SK-N-SH treated with all-trans-retinoic acid at 6 μM for 48 hours (cell line): ENCODE data around the gene AP1B1.

Experiments used
- ARNTL ChIP-seq: fragments of 450-650 bp; formaldehyde crosslinking; IDR thresholded peaks from 2 replicates; pipeline ENCODE4 v1.5.0; 2020; ENCODE audit warnings: low read depth, mild to moderate bottlenecking, moderate library complexity, borderline replicate concordance
- GLIS3 ChIP-seq: fragments of 250-450 bp; sonication (Bioruptor Pico); IDR thresholded peaks from 2 replicates; pipeline ENCODE4 v1.5.0; 2020; ENCODE audit warnings: mild to moderate bottlenecking, moderate library complexity
- OSR1 ChIP-seq: fragments of 250-450 bp; sonication (Bioruptor Pico); IDR thresholded peaks from 2 replicates; pipeline ENCODE4 v1.8.0; 2022; ENCODE audit warnings: moderate library complexity, mild to moderate bottlenecking, inconsistent platforms
- PATZ1 ChIP-seq: fragments of 250-450 bp; sonication (Bioruptor Pico); IDR thresholded peaks from 2 replicates; pipeline ENCODE4 v1.8.0; 2020; ENCODE audit warnings: mild to moderate bottlenecking, moderate library complexity, borderline replicate concordance
- POU6F1 ChIP-seq: fragments of 250-450 bp; sonication (Bioruptor Pico); IDR thresholded peaks from 2 replicates; pipeline ENCODE4 v1.8.0; 2021; ENCODE audit warnings: low read depth, mild to moderate bottlenecking, moderate library complexity, borderline replicate concordance
- TCF4 ChIP-seq: fragments of 250-450 bp; sonication (Bioruptor Pico); IDR thresholded peaks from 2 replicates; pipeline ENCODE4 v1.8.0; 2021; ENCODE audit warnings: mild to moderate bottlenecking, moderate library complexity, borderline replicate concordance
- TOX ChIP-seq: fragments of 250-450 bp; sonication (Bioruptor Pico); IDR thresholded peaks from 2 replicates; pipeline ENCODE4 v1.8.0; 2021; ENCODE audit warnings: mild to moderate bottlenecking, moderate library complexity, borderline replicate concordance
- ZFP3 ChIP-seq: fragments of 250-450 bp; sonication (Bioruptor Pico); IDR thresholded peaks from 2 replicates; pipeline ENCODE4 v1.5.0; 2020; ENCODE audit warnings: mild to moderate bottlenecking, moderate library complexity
- ZNF70 ChIP-seq: fragments of 450-650 bp; formaldehyde crosslinking; IDR thresholded peaks from 2 replicates; pipeline ENCODE4 v1.5.0; 2020; ENCODE audit warnings: mild to moderate bottlenecking, moderate library complexity

DNA sequence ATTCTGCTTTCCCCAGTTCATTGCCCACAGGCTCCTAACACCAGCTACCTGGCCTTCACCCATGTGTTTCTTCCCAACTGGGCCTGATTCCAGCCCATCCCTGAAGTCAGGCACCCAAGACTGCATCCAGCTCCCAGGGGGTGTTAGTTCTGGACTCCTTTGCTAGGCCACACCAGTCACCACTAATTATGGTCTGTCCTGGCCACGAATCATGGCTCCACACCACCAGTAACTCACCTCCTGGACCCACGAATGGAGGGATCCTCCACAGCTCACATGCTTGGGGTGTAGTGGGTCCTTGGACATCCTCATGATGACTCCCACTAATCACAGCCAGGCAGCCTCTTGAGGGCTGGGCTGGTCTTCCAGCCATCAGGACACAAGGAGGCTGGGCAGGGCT lies 69.3 kb downstream of the AP1B1 start:
- TF ChIP-seq ARNTL (no peak), TOX (CRISPR knock-in tag) (no peak), GLIS3 (CRISPR knock-in tag) (no peak), ZFP3 (no peak), ZNF70 (CRISPR knock-in tag) (no peak), POU6F1 (CRISPR knock-in tag) (no peak), PATZ1 (CRISPR knock-in tag) (no peak), TCF4 (CRISPR knock-in tag) (no peak), OSR1 (CRISPR knock-in tag) (no peak)
